Liver (tissue), 9 donors: ENCODE data around the gene SORCS2. TPM values are rescaled to one million over a fixed set of nuclear protein-coding genes. Genes with fewer than 3 reads are reported as not detected.

Experiments
- DNase-seq: peaks from one replicate; pipeline ENCODE4 v3.0.0-alpha.2; 2017; ENCODE audit warnings: low spot score
- H3K27ac ChIP-seq, 2 donors: one replicate each; pipeline ENCODE4 v1.7.0; 2013; ENCODE audit warnings: inconsistent platforms in 2 of 2, low read length in 2 of 2, control low read depth in 1 of 2, low read depth in 1 of 2, mild to moderate bottlenecking in 1 of 2
- H3K27me3 ChIP-seq, 4 donors: one replicate each; pipeline versions ENCODE4 v1.6.1 to v1.7.0; 2013; ENCODE audit warnings: low read length in 3 of 4, inconsistent platforms in 1 of 4, mild to moderate bottlenecking in 1 of 4, moderate library complexity in 1 of 4; ENCODE audit not compliant: control insufficient read depth in 4 of 4, insufficient read depth in 4 of 4
- H3K36me3 ChIP-seq, 4 donors: one replicate each; pipeline versions ENCODE4 v1.6.1 to v1.7.0; 2013; ENCODE audit warnings: low read length in 3 of 4, mild to moderate bottlenecking in 3 of 4, low read depth in 1 of 4, moderate library complexity in 1 of 4; ENCODE audit not compliant: control insufficient read depth in 4 of 4, insufficient read depth in 3 of 4
- H3K4me1 ChIP-seq, 4 donors: one replicate each; pipeline versions ENCODE4 v1.6.1 to v1.7.0; 2013; ENCODE audit warnings: low read length in 3 of 4, mild to moderate bottlenecking in 3 of 4, moderate library complexity in 1 of 4; ENCODE audit not compliant: control insufficient read depth in 4 of 4, insufficient read depth in 4 of 4
- H3K4me3 ChIP-seq, 3 donors: one replicate each; pipeline versions ENCODE4 v1.6.1 to v1.7.0; 2013; ENCODE audit warnings: low read length in 3 of 3, control low read depth in 1 of 3, low read depth in 1 of 3, mild to moderate bottlenecking in 1 of 3
- H3K9ac ChIP-seq, 2 donors: one replicate each; pipeline ENCODE4 v1.7.0; 2013; ENCODE audit warnings: low read length in 2 of 2, mild to moderate bottlenecking in 2 of 2, moderate library complexity in 2 of 2, control low read depth in 1 of 2, low read depth in 1 of 2
- H3K9me3 ChIP-seq, 4 donors: one replicate each; pipeline versions ENCODE4 v1.6.1 to v1.7.0; 2013; ENCODE audit warnings: low read length in 3 of 4; ENCODE audit not compliant: control insufficient read depth in 4 of 4
- CTCF ChIP-seq: fragments of 150-350 bp; IDR thresholded peaks from 2 replicates; pipeline ENCODE4 v1.5.1; 2017; ENCODE audit warnings: improper control_type of control experiment, low read depth, low read length; ENCODE audit not compliant: missing input control
- EGR1 ChIP-seq, 2 donors: IDR thresholded peaks; 2 replicates each; pipeline ENCODE4 v1.6.1; 2016 to 2018; ENCODE audit warnings: antibody characterized with exemption in 2 of 2, low read depth in 2 of 2
- FOXA1 ChIP-seq: IDR thresholded peaks from 2 replicates; pipeline ENCODE4 v1.6.1; 2016; ENCODE audit warnings: antibody characterized with exemption
- FOXA2 ChIP-seq: IDR thresholded peaks from 2 replicates; pipeline ENCODE4 v1.6.1; 2016; ENCODE audit warnings: antibody characterized with exemption
- GABPA ChIP-seq, 2 donors: IDR thresholded peaks in 1 of 2; conservative IDR thresholded peaks in 1 of 2; 2 replicates each; pipeline ENCODE4 v1.6.1; 2016; ENCODE audit warnings: antibody characterized with exemption in 2 of 2, mild to moderate bottlenecking in 1 of 2, moderate library complexity in 1 of 2
- HNF4A ChIP-seq, 2 donors: conservative IDR thresholded peaks; 2 replicates each; pipeline ENCODE4 v1.6.1; 2016; ENCODE audit warnings: antibody characterized with exemption in 2 of 2, mild to moderate bottlenecking in 2 of 2
- HNF4G ChIP-seq: IDR thresholded peaks from 2 replicates; pipeline ENCODE4 v1.6.1; 2016; ENCODE audit warnings: antibody characterized with exemption
- JUND ChIP-seq, 2 donors: IDR thresholded peaks; 2 replicates each; pipeline ENCODE4 v1.6.1; 2016; ENCODE audit warnings: antibody characterized with exemption in 2 of 2
- MAX ChIP-seq: IDR thresholded peaks from 2 replicates; pipeline ENCODE4 v1.6.1; 2016; ENCODE audit warnings: antibody characterized with exemption
- NR2F2 ChIP-seq: IDR thresholded peaks from 2 replicates; pipeline ENCODE4 v1.6.1; 2016; ENCODE audit warnings: antibody characterized with exemption
- RAD21 ChIP-seq, 2 donors: IDR thresholded peaks; 2 replicates each; pipeline ENCODE4 v1.6.1; 2016; ENCODE audit warnings: antibody characterized with exemption in 2 of 2, mild to moderate bottlenecking in 2 of 2
- RXRA ChIP-seq, 2 donors: IDR thresholded peaks; 2 replicates each; pipeline ENCODE4 v1.6.1; 2017 to 2018; ENCODE audit warnings: antibody characterized with exemption in 2 of 2, mild to moderate bottlenecking in 1 of 2
- SP1 ChIP-seq: IDR thresholded peaks from 2 replicates; pipeline ENCODE4 v1.6.1; 2018; ENCODE audit warnings: antibody characterized with exemption, mild to moderate bottlenecking
- TAF1 ChIP-seq: conservative IDR thresholded peaks from 2 replicates; pipeline ENCODE4 v1.6.1; 2016; ENCODE audit warnings: antibody characterized with exemption, mild to moderate bottlenecking
- YY1 ChIP-seq: IDR thresholded peaks from 2 replicates; pipeline ENCODE4 v1.6.1; 2016; ENCODE audit warnings: antibody characterized with exemption, mild to moderate bottlenecking
- WGBS: extraction: QIAGEN DNeasy Blood & Tissue Kit; methylation state at CpG from one replicate; pipeline ENCODE4 v1.1.7; 2013; 5-methylcytosine and 5-hydroxymethylcytosine counted together
- polyA plus RNA-seq, 2 donors: library from polyadenylated mRNA; stranded (reverse) in 1 of 2; unstranded in 1 of 2; fragments of 200-250 nt in 1 of 2; fragments of >200 nt in 1 of 2; fragmentation: Nextera tagmentation in 1 of 2; extraction: Ambion mirVana in 1 of 2; gene quantifications; one replicate each; pipeline versions ENCODE4 v1.2.1 to v1.2.3, GENCODE V29; 2013 to 2015
- total RNA-seq, 2 donors: library from RNA; depleted of rRNA; stranded (reverse); fragments of >200 nt; gene quantifications; one replicate each; pipeline ENCODE4 v1.2.3, GENCODE V29; 2014
- TF ChIP-seq, protein P1 (sequence below): IDR thresholded peaks from 2 replicates; pipeline ENCODE4 v1.6.1; 2016; ENCODE audit warnings: antibody characterized with exemption
- TF ChIP-seq, protein P2 (sequence below): IDR thresholded peaks from 2 replicates; pipeline ENCODE4 v1.6.1; 2016; ENCODE audit warnings: antibody characterized with exemption
- TF ChIP-seq, protein P3 (sequence below): IDR thresholded peaks from 2 replicates; pipeline ENCODE4 v1.6.1; 2016; ENCODE audit warnings: antibody characterized with exemption, mild to moderate bottlenecking
- donor health status: healthy.
- donor health status: healthy.
- donor health status: healthy.
- donor health status: healthy.
- donor health status: healthy.

Gene SORCS2
- total and polyA plus RNA-seq, 4 donors = 0.10 to 1.4 (median 0.92) TPM

- no peaks in the 10 kb centered on the region for H3K4me1 ChIP-seq
- TF ChIP-seq, protein P1, sequence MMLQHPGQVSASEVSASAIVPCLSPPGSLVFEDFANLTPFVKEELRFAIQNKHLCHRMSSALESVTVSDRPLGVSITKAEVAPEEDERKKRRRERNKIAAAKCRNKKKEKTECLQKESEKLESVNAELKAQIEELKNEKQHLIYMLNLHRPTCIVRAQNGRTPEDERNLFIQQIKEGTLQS = no peak
- TF ChIP-seq NR2F2 (no peak), FOXA1 (no peak), RXRA (IDR thresholded peaks at IDR 0.05) (no peak), HNF4G (no peak), RAD21 (IDR thresholded peaks at IDR 0.05) (no peak), GABPA (IDR thresholded peaks at IDR 0.05 in 1 of 2, conservative IDR thresholded peaks at IDR 0.05 in 1 of 2) (no peak), EGR1 (IDR thresholded peaks at IDR 0.05; ENCODE audit: low read depth in 2 of 2) (no peak), JUND (IDR thresholded peaks at IDR 0.05) (no peak), SP1 (no peak), HNF4A (conservative IDR thresholded peaks at IDR 0.05) (no peak), YY1 (no peak), CTCF (no peak), MAX (no peak), FOXA2 (no peak), TAF1 (no peak)
- TF ChIP-seq, protein P2, sequence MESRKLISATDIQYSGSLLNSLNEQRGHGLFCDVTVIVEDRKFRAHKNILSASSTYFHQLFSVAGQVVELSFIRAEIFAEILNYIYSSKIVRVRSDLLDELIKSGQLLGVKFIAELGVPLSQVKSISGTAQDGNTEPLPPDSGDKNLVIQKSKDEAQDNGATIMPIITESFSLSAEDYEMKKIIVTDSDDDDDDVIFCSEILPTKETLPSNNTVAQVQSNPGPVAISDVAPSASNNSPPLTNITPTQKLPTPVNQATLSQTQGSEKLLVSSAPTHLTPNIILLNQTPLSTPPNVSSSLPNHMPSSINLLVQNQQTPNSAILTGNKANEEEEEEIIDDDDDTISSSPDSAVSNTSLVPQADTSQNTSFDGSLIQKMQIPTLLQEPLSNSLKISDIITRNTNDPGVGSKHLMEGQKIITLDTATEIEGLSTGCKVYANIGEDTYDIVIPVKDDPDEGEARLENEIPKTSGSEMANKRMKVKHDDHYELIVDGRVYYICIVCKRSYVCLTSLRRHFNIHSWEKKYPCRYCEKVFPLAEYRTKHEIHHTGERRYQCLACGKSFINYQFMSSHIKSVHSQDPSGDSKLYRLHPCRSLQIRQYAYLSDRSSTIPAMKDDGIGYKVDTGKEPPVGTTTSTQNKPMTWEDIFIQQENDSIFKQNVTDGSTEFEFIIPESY = no peak
- TF ChIP-seq, protein P3, sequence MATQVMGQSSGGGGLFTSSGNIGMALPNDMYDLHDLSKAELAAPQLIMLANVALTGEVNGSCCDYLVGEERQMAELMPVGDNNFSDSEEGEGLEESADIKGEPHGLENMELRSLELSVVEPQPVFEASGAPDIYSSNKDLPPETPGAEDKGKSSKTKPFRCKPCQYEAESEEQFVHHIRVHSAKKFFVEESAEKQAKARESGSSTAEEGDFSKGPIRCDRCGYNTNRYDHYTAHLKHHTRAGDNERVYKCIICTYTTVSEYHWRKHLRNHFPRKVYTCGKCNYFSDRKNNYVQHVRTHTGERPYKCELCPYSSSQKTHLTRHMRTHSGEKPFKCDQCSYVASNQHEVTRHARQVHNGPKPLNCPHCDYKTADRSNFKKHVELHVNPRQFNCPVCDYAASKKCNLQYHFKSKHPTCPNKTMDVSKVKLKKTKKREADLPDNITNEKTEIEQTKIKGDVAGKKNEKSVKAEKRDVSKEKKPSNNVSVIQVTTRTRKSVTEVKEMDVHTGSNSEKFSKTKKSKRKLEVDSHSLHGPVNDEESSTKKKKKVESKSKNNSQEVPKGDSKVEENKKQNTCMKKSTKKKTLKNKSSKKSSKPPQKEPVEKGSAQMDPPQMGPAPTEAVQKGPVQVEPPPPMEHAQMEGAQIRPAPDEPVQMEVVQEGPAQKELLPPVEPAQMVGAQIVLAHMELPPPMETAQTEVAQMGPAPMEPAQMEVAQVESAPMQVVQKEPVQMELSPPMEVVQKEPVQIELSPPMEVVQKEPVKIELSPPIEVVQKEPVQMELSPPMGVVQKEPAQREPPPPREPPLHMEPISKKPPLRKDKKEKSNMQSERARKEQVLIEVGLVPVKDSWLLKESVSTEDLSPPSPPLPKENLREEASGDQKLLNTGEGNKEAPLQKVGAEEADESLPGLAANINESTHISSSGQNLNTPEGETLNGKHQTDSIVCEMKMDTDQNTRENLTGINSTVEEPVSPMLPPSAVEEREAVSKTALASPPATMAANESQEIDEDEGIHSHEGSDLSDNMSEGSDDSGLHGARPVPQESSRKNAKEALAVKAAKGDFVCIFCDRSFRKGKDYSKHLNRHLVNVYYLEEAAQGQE = no peak
- no peak overlapping the region for H3K4me3 ChIP-seq
- no peak for DNase-seq
- H3K27me3 ChIP-seq = no peaks in the 10 kb centered on the region
- H3K9me3 ChIP-seq = no peaks in the 10 kb centered on the region
- no peaks in the 10 kb centered on the region for H3K36me3 ChIP-seq
- WGBS = 82% methylated on average over 10 of the region's 10 CpGs
- H3K9ac ChIP-seq = no peak overlapping the region
- H3K27ac ChIP-seq = no peak overlapping the region
Observed at GRCh38 chr4:7427361-7427760, 235.0 kb downstream of the SORCS2 start.
